ENCODE results near the gene RNF213. TPM values are rescaled to one million over a fixed set of nuclear protein-coding genes. Genes with fewer than 3 reads are reported as not detected.

RNF213 gene
- total RNA-seq, 1 donor: 134 TPM

- no peak overlapping the region for H3K4me2 ChIP-seq (ENCODE audit: insufficient read depth, low read length)
- peaks cover 2% of the 10 kb centered on the region for H3K79me2 ChIP-seq (ENCODE audit: insufficient read depth, low read length)
- H3K27me3 ChIP-seq (ENCODE audit: insufficient read depth, low read length): no peaks in the 10 kb centered on the region
- no peak overlapping the region for H3K27ac ChIP-seq (ENCODE audit: low read depth, low read length)
- H4K20me1 ChIP-seq (ENCODE audit: insufficient read depth, low read length): peaks cover 31% of the 10 kb centered on the region
- H3K4me3 ChIP-seq (ENCODE audit: insufficient read depth, low read length): no peak overlapping the region
- peak; percentile 35 for DNase-seq (ENCODE audit: insufficient read length, low spot score, missing footprints)
- H3K9me3 ChIP-seq (ENCODE audit: low read depth, low read length): no peaks in the 10 kb centered on the region
- H3K36me3 ChIP-seq (ENCODE audit: insufficient read depth, low read length): peaks cover 14% of the 10 kb centered on the region
- peaks cover 4% of the 10 kb centered on the region for H3K4me1 ChIP-seq (ENCODE audit: insufficient read depth, low read length)
- H2AFZ ChIP-seq (ENCODE audit: low read length): no peak overlapping the region
- no peak for TF ChIP-seq CTCF (IDR thresholded peaks at IDR 0.05; ENCODE audit: extremely low read depth, low read depth, low read length)
Observed at GRCh38 chr17:80422981-80423380, 162.3 kb downstream of the RNF213 start.

GRCh38 chr17:80423536-80424225 lies 163.0 kb downstream of the RNF213 start:
- H3K36me3 ChIP-seq (ENCODE audit: insufficient read depth, low read length): peaks cover 9% of the 10 kb centered on the region
- no peak overlapping the region for H2AFZ ChIP-seq (ENCODE audit: low read length)
- peak; percentile 88 for DNase-seq (ENCODE audit: insufficient read length, low spot score, missing footprints)
- no peak overlapping the region for H3K27ac ChIP-seq (ENCODE audit: low read depth, low read length)
- no peaks in the 10 kb centered on the region for H3K27me3 ChIP-seq (ENCODE audit: insufficient read depth, low read length)
- H3K9me3 ChIP-seq (ENCODE audit: low read depth, low read length): no peaks in the 10 kb centered on the region
- no peak for TF ChIP-seq CTCF (IDR thresholded peaks at IDR 0.05; ENCODE audit: extremely low read depth, low read depth, low read length)
- no peaks in the 10 kb centered on the region for H3K4me1 ChIP-seq (ENCODE audit: insufficient read depth, low read length)
- H3K4me3 ChIP-seq (ENCODE audit: insufficient read depth, low read length): no peak overlapping the region
- no peaks in the 10 kb centered on the region for H3K79me2 ChIP-seq (ENCODE audit: insufficient read depth, low read length)
- H4K20me1 ChIP-seq (ENCODE audit: insufficient read depth, low read length): peaks cover 26% of the 10 kb centered on the region
- H3K4me2 ChIP-seq (ENCODE audit: insufficient read depth, low read length): no peak overlapping the region

- DNase-seq (ENCODE audit: insufficient read length, low spot score, missing footprints): peak; percentile 66
Observed at GRCh38 chr17:80424261-80424660, 163.6 kb downstream of the RNF213 start.

More at GRCh38 chr17:80424261-80424660, 163.6 kb downstream of the RNF213 start:
- Histone ChIP-seq H3K27ac (ENCODE audit: low read depth, low read length) (no peak overlapping the region), H3K36me3 (ENCODE audit: insufficient read depth, low read length) (peaks cover 9% of the 10 kb centered on the region), H3K4me3 (ENCODE audit: insufficient read depth, low read length) (no peak overlapping the region), H3K27me3 (ENCODE audit: insufficient read depth, low read length) (no peaks in the 10 kb centered on the region), H2AFZ (ENCODE audit: low read length) (no peak overlapping the region), H3K79me2 (ENCODE audit: insufficient read depth, low read length) (no peaks in the 10 kb centered on the region), H4K20me1 (ENCODE audit: insufficient read depth, low read length) (peaks cover 24% of the 10 kb centered on the region), H3K4me1 (ENCODE audit: insufficient read depth, low read length) (no peaks in the 10 kb centered on the region), H3K9me3 (ENCODE audit: low read depth, low read length) (no peaks in the 10 kb centered on the region), H3K4me2 (ENCODE audit: insufficient read depth, low read length) (no peak overlapping the region)
- no peak for TF ChIP-seq CTCF (IDR thresholded peaks at IDR 0.05; ENCODE audit: extremely low read depth, low read depth, low read length)
